Ovary (tissue), 9 donors: ENCODE results near the gene EFHD2. TPM values are rescaled to one million over a fixed set of nuclear protein-coding genes. Genes with fewer than 3 reads are reported as not detected.

ENCODE experiments used
- DNase-seq, 5 donors: peaks; one replicate each; pipeline ENCODE4 v3.0.0-alpha.2; 2019 to 2020
- H3K27ac ChIP-seq, 2 donors: fragments of 200-600 bp; one replicate each; pipeline versions ENCODE4 v1.5.1 to v1.8.0; 2019 to 2022
- H3K27me3 ChIP-seq: fragments of 200-600 bp; one replicate; pipeline ENCODE4 v1.8.0; 2022
- H3K36me3 ChIP-seq: fragments of 200-600 bp; sonication (generic); one replicate; pipeline ENCODE4 v1.5.1; 2019
- H3K4me1 ChIP-seq: one replicate; pipeline ENCODE4 v1.8.1; 2013; ENCODE audit warnings: mild to moderate bottlenecking, moderate library complexity; ENCODE audit not compliant: insufficient read depth
- H3K4me3 ChIP-seq: fragments of 200-600 bp; sonication (generic); one replicate; pipeline ENCODE4 v1.5.1; 2017
- H3K9me3 ChIP-seq, 2 donors: fragments of 200-600 bp in 1 of 2; sonication (generic) in 1 of 2; one replicate each; pipeline versions ENCODE4 v1.5.1 to v1.8.1; 2013 to 2019; ENCODE audit warnings: mild to moderate bottlenecking in 1 of 2, moderate library complexity in 1 of 2
- EP300 ChIP-seq: sonication (generic); formaldehyde crosslinking; IDR thresholded peaks from one replicate; pipeline ENCODE4 v1.6.1; 2017; ENCODE audit warnings: antibody characterized with exemption
- POLR2A ChIP-seq: fragments of 450-650 bp; IDR thresholded peaks from one replicate; pipeline ENCODE4 v1.6.1; 2017; ENCODE audit warnings: antibody characterized with exemption, mild to moderate bottlenecking, moderate library complexity
- WGBS, 3 donors: extraction: QIAGEN DNeasy Blood & Tissue Kit in 1 of 3; methylation state at CpG; one replicate each; pipeline versions ENCODE4 v1.1.5 to v1.1.7; 2013 to 2017; 5-methylcytosine and 5-hydroxymethylcytosine counted together
- intact Hi-C, 4 donors: fragments of 100-400 bp; cut with DNase I; formaldehyde crosslinking; loops; one replicate each; pipeline versions ENCODE4 v1.11.0 to v1.15.1; 2022 to 2023
- polyA plus RNA-seq, 2 donors: library from polyadenylated mRNA; stranded (reverse); fragments of 200-250 nt in 1 of 2; fragments of 350-450 nt in 1 of 2; fragmentation: Illumina TruSeq in 1 of 2; extraction: RNeasy Lipid Tissue Mini Kit (QIAGEN cat#74804) in 1 of 2; gene quantifications; one replicate each; pipeline ENCODE4 v1.2.3, GENCODE V29; 2013 to 2014
- total RNA-seq, 7 donors: library from RNA; depleted of rRNA in 2 of 7; stranded (reverse); fragments of >200 nt in 2 of 7; fragmentation: NEBNext Ultra II Directional in 3 of 7; extraction: Animal tissue kit (Norgen Biotek cat#: 25700) in 3 of 7; gene quantifications; one replicate each; pipeline versions ENCODE4 v1.1.0 to v1.2.4, GENCODE V29; 2016 to 2023
- TF ChIP-seq, protein P1 (sequence below), 3 donors: fragments of 450-650 bp in 2 of 3; fragments of 200-600 bp in 1 of 3; IDR thresholded peaks; one replicate each; pipeline versions ENCODE4 v1.5.1 to v1.8.0; 2016 to 2022; ENCODE audit warnings: antibody characterized with exemption in 3 of 3, mild to moderate bottlenecking in 1 of 3
- donor health status: DM: no; HTN: no; CAD: no; lungs with moderate emphysema.
- donor health status: DM: no; HTN: no; CAD: no.
- donor health status: Bipolar disorder and iron deficiency.
- donor health status: DM: yes; HTN: yes; CAD: no.
- donor health status: DM: no; HTN: no; CAD: no.
- donor health status: DM: yes; HTN: yes; CAD: no.

Gene EFHD2
- total and polyA plus RNA-seq, 9 donors = 19.6 to 63.2 (median 29.6) TPM

DNA sequence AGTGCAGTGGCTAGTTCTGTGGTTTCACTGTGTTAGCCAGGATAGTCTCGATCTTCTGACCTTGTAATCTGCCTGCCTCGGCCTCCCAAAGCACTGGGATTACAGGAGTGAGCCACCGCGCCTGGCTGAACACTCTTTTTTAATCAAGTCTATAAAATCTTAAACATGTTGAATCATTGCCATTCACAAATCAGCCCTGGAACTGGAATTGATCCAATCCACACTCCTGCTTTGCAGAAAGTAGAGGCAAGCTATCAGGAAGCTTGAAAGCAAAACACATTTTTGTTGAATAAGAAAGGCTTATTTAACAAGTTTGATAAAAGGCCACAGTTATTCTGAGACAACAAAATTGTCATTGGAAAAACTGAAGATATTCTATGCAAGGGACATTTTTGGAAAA, 18.3 kb upstream of the EFHD2 start:
- WGBS, 3 donors = 59 to 72% (median 61%) methylated on average over 4 of the region's 4 CpGs
- H3K4me3 ChIP-seq = no peak overlapping the region
- H3K27me3 ChIP-seq = no peaks in the 10 kb centered on the region
- TF ChIP-seq EP300 = no peak
- TF ChIP-seq POLR2A = no peak
- TF ChIP-seq, protein P1, sequence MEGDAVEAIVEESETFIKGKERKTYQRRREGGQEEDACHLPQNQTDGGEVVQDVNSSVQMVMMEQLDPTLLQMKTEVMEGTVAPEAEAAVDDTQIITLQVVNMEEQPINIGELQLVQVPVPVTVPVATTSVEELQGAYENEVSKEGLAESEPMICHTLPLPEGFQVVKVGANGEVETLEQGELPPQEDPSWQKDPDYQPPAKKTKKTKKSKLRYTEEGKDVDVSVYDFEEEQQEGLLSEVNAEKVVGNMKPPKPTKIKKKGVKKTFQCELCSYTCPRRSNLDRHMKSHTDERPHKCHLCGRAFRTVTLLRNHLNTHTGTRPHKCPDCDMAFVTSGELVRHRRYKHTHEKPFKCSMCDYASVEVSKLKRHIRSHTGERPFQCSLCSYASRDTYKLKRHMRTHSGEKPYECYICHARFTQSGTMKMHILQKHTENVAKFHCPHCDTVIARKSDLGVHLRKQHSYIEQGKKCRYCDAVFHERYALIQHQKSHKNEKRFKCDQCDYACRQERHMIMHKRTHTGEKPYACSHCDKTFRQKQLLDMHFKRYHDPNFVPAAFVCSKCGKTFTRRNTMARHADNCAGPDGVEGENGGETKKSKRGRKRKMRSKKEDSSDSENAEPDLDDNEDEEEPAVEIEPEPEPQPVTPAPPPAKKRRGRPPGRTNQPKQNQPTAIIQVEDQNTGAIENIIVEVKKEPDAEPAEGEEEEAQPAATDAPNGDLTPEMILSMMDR (IDR thresholded peaks at IDR 0.05) = no peak
- DNase-seq = no peak
- peaks cover under 1% of the 10 kb centered on the region for H3K4me1 ChIP-seq
- H3K36me3 ChIP-seq = no peaks in the 10 kb centered on the region
- intact Hi-C loops = no loop called here
- H3K27ac ChIP-seq = no peak overlapping the region
- no peaks in the 10 kb centered on the region for H3K9me3 ChIP-seq

DNA sequence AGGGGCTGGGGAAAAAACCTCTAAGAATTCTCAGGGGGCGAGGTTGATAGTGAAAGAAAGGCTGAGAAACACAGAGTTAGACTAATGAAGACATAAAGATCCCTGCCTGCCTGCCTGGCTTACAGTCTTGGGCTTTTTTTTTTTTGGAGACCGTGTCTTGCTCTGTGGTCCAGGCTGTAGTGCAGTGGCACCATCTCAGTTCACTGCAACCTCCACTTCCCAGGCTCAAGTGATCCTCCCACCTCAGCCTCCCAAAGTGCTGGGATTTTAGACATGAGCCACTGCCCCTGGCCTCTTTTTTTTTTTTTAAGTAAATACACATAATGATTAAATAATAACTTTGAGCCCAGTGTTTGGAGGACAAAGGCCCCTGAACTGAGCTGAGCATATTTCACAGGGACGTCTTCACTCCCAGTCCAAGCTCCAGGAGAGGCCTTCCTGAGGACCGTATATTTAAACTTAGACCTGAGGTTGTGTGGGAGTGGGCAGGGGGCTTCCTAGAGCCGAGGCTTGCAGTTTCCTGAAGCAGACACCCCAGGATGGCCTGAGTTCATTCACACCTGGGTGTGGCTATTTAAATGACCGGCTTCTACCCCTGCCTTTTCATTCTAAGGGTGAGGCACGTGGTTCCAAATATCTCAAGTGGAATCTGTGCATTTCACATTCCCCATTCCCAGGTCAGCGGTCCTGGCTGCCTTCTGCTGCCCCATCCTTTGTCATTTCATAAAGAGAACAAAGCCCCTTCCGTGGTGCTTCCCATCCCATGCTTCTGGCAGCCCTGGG, 16.0 kb upstream of the EFHD2 start:
- WGBS, 3 donors = 82 to 89% (median 84%) methylated on average over 9 of the region's 9 CpGs
- intact Hi-C loops = no loop called here

DNA sequence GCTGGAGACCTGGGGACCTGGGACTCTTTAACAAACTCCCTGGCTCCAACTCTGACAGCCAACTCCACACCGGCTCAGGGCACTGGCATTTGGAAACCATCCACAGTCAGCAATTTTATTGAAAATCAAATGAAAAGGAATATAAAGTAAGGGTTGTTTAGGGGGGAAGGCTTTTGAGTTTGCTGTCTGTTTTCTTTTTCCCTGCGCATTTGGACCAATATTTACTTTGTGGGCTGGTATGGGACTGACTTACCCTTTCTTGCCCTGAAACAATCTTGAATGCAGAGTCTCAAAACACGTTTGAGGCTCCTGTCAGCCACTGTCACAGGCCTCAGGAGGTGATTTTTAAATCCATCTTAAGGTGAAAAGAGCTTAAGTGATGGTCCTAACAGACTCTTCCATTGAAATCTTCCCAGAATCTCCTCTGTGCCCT, 15.4 kb upstream of the EFHD2 start:
- 64 to 69% (median 68%) methylated on average over 3 of the region's 3 CpGs for WGBS, 3 donors
- Histone ChIP-seq H3K4me3 (no peak overlapping the region), H3K27me3 (no peaks in the 10 kb centered on the region), H3K27ac (no peak overlapping the region), H3K9me3 (no peaks in the 10 kb centered on the region), H3K4me1 (no peaks in the 10 kb centered on the region), H3K36me3 (no peaks in the 10 kb centered on the region)
- intact Hi-C loops = no loop called here
- DNase-seq = no peak
- TF ChIP-seq POLR2A (no peak), EP300 (no peak)
- TF ChIP-seq, protein P1 (IDR thresholded peaks at IDR 0.05) = no peak

More for the DNA sequence above, 16.0 kb upstream of the EFHD2 start:
- H3K27me3 ChIP-seq = no peaks in the 10 kb centered on the region
- no peak overlapping the region for H3K27ac ChIP-seq
- no peak overlapping the region for H3K4me3 ChIP-seq
- DNase-seq = no peak
- TF ChIP-seq EP300 = no peak
- TF ChIP-seq, protein P1 (IDR thresholded peaks at IDR 0.05) = no peak
- TF ChIP-seq POLR2A = no peak
- no peaks in the 10 kb centered on the region for H3K36me3 ChIP-seq
- no peaks in the 10 kb centered on the region for H3K4me1 ChIP-seq
- H3K9me3 ChIP-seq = no peaks in the 10 kb centered on the region

DNA sequence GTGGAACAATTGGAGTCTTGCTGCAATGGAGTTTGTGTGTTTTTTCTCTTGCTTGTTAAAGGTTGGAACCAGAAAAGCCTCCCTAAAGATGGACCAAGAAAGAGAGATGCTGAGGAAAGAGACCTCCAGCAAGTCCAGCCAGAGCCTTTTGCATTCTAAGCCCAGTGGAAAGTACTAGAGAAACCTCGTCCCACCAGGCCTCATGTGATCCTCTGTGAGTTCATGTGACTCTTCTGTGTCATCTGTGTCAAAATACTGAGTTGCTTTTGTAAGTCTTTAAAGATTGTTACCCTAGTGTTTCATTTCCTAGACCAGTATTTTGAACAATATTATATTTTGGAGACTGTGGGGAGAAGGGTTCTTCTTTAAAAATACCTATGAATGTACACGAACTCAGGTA, 12.5 kb upstream of the EFHD2 start:
- H3K9me3 ChIP-seq = peaks cover 0 to 3% of the 10 kb centered on the region in 2 donors
- TF ChIP-seq POLR2A (no peak), EP300 (no peak)
- TF ChIP-seq, protein P1 (IDR thresholded peaks at IDR 0.05) = no peak
- no peaks in the 10 kb centered on the region for H3K36me3 ChIP-seq
- no peaks in the 10 kb centered on the region for H3K27me3 ChIP-seq
- intact Hi-C loops = no loop called here
- no peak for DNase-seq
- H3K27ac ChIP-seq = no peak overlapping the region
- H3K4me1 ChIP-seq = no peaks in the 10 kb centered on the region
- WGBS, 3 donors = 94 to 96% (median 95%) methylated on average over 2 of the region's 2 CpGs
- H3K4me3 ChIP-seq = no peak overlapping the region
